Measurements from ENCODE around the gene TRIM14.

TRIM14 gene

GRCh38 chr9:98108531-98109031, 10.4 kb downstream of the TRIM14 start:
- Histone ChIP-seq H3K27me3 (ENCODE audit: insufficient read depth, low read length) (no peaks in the 10 kb centered on the region), H3K4me3 (ENCODE audit: low read depth, low read length) (no peak overlapping the region), H3K36me3 (ENCODE audit: insufficient read depth, low read length) (peaks cover 42% of the 10 kb centered on the region), H3K79me2 (ENCODE audit: control insufficient read depth, insufficient read depth, low read length, unreplicated experiment) (peaks cover 25% of the 10 kb centered on the region), H2AFZ (ENCODE audit: low read length, unreplicated experiment) (no peak overlapping the region), H3K4me1 (ENCODE audit: control insufficient read depth, insufficient read depth, low read length, unreplicated experiment) (no peaks in the 10 kb centered on the region), H3K27ac (ENCODE audit: low read depth, low read length) (no peak overlapping the region)

GRCh38 chr9:98107926-98108325, 11.1 kb downstream of the TRIM14 start:
- Histone ChIP-seq H3K4me3 (ENCODE audit: low read depth, low read length) (no peak overlapping the region), H3K4me1 (ENCODE audit: control insufficient read depth, insufficient read depth, low read length, unreplicated experiment) (no peaks in the 10 kb centered on the region), H3K36me3 (ENCODE audit: insufficient read depth, low read length) (peaks cover 42% of the 10 kb centered on the region), H3K27me3 (ENCODE audit: insufficient read depth, low read length) (no peaks in the 10 kb centered on the region), H2AFZ (ENCODE audit: low read length, unreplicated experiment) (no peak overlapping the region), H3K27ac (ENCODE audit: low read depth, low read length) (no peak overlapping the region), H3K79me2 (ENCODE audit: control insufficient read depth, insufficient read depth, low read length, unreplicated experiment) (peaks cover 23% of the 10 kb centered on the region)

DNA sequence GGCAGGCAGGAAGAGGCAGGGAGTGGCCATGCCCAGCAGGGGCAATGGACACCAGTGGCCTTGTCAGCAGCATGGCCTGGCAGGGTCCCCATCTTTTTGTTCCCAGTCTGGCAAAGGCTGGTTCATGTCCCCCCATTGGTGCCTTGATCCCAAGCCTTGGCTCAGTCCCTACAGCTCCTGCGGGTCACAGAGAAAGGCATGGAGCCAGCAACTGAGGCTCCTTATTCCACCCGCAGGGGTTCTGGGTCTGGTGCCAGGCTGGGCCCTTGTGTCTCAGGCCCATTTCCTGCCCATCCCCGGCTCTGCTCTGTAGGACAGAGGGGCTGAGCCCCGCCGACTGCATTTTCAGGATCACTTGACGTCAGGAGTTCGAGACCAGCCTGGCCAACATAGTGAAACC, 14.0 kb downstream of the TRIM14 start:
- Histone ChIP-seq H3K27ac (ENCODE audit: low read depth, low read length) (no peak overlapping the region), H3K4me3 (ENCODE audit: low read depth, low read length) (no peak overlapping the region), H3K27me3 (ENCODE audit: insufficient read depth, low read length) (no peaks in the 10 kb centered on the region), H3K79me2 (ENCODE audit: control insufficient read depth, insufficient read depth, low read length, unreplicated experiment) (peaks cover 25% of the 10 kb centered on the region), H2AFZ (ENCODE audit: low read length, unreplicated experiment) (no peak overlapping the region), H3K36me3 (ENCODE audit: insufficient read depth, low read length) (peaks cover 31% of the 10 kb centered on the region), H3K4me1 (ENCODE audit: control insufficient read depth, insufficient read depth, low read length, unreplicated experiment) (no peaks in the 10 kb centered on the region)

DNA sequence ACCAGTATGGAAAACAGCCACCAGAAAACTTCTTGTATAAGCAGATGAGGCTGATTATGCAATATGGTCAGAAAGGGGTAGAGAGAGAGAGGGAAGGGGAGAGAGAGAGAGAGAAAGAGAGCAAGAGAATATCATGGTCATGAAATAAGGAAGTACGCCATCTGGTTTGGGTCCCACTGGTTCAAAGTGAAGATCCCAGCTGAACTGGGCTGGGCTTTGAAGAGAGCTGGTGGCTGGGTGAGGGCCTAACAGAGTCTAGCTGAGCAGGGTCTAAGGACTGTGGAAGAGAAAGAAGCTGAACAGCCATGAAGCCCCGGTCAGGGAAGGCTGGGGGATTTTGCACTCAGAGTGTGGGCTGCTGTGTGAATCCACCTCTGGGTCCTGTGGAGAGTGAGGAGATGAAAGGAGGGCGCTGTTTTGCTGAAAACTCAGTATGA, 14.6 kb downstream of the TRIM14 start:
- Histone ChIP-seq H3K27ac (ENCODE audit: low read depth, low read length) (no peak overlapping the region), H3K4me3 (ENCODE audit: low read depth, low read length) (no peak overlapping the region), H3K4me1 (ENCODE audit: control insufficient read depth, insufficient read depth, low read length, unreplicated experiment) (no peaks in the 10 kb centered on the region), H2AFZ (ENCODE audit: low read length, unreplicated experiment) (no peak overlapping the region), H3K79me2 (ENCODE audit: control insufficient read depth, insufficient read depth, low read length, unreplicated experiment) (peaks cover 25% of the 10 kb centered on the region), H3K36me3 (ENCODE audit: insufficient read depth, low read length) (peaks cover 30% of the 10 kb centered on the region), H3K27me3 (ENCODE audit: insufficient read depth, low read length) (no peaks in the 10 kb centered on the region)

DNA sequence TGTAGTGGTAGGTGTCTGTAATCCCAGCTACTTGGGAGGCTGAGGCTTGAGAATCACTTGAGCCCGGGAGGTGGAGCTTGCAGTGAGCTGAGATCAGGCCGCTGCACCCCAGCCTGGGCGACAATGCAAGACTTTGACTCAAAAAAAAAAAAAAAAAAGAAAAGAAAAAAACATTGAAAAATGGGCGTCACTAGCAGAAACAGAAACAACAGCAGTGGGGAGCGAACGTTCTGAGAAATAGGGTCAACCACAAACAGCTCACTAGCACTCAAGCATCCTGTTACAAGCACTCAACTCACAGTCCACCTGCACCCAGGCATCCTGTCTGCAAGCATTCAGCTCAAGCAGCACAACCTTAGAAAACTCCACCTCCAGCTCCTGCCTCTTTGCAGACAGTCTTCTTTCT, 17.2 kb downstream of the TRIM14 start:
- peaks cover 27% of the 10 kb centered on the region for H3K79me2 ChIP-seq (ENCODE audit: control insufficient read depth, insufficient read depth, low read length, unreplicated experiment)
- no peaks in the 10 kb centered on the region for H3K27me3 ChIP-seq (ENCODE audit: insufficient read depth, low read length)
- H2AFZ ChIP-seq (ENCODE audit: low read length, unreplicated experiment) = no peak overlapping the region
- no peak overlapping the region for H3K27ac ChIP-seq (ENCODE audit: low read depth, low read length)
- no peak overlapping the region for H3K4me3 ChIP-seq (ENCODE audit: low read depth, low read length)
- H3K36me3 ChIP-seq (ENCODE audit: insufficient read depth, low read length) = peaks cover 25% of the 10 kb centered on the region
- H3K4me1 ChIP-seq (ENCODE audit: control insufficient read depth, insufficient read depth, low read length, unreplicated experiment) = no peaks in the 10 kb centered on the region

- Histone ChIP-seq H3K4me1 (ENCODE audit: control insufficient read depth, insufficient read depth, low read length, unreplicated experiment) (no peaks in the 10 kb centered on the region), H3K27ac (ENCODE audit: low read depth, low read length) (no peak overlapping the region), H2AFZ (ENCODE audit: low read length, unreplicated experiment) (no peak overlapping the region), H3K4me3 (ENCODE audit: low read depth, low read length) (no peak overlapping the region), H3K27me3 (ENCODE audit: insufficient read depth, low read length) (no peaks in the 10 kb centered on the region), H3K79me2 (ENCODE audit: control insufficient read depth, insufficient read depth, low read length, unreplicated experiment) (peaks cover 27% of the 10 kb centered on the region), H3K36me3 (ENCODE audit: insufficient read depth, low read length) (peaks cover 22% of the 10 kb centered on the region)
These were observed 17.6 kb downstream of the TRIM14 start for GRCh38 chr9:98101416-98101815.

GRCh38 chr9:98100456-98100855, 18.6 kb downstream of the TRIM14 start:
- Histone ChIP-seq H2AFZ (ENCODE audit: low read length, unreplicated experiment) (no peak overlapping the region), H3K79me2 (ENCODE audit: control insufficient read depth, insufficient read depth, low read length, unreplicated experiment) (peaks cover 19% of the 10 kb centered on the region), H3K4me1 (ENCODE audit: control insufficient read depth, insufficient read depth, low read length, unreplicated experiment) (no peaks in the 10 kb centered on the region), H3K27me3 (ENCODE audit: insufficient read depth, low read length) (no peaks in the 10 kb centered on the region), H3K27ac (ENCODE audit: low read depth, low read length) (no peak overlapping the region), H3K4me3 (ENCODE audit: low read depth, low read length) (no peak overlapping the region), H3K36me3 (ENCODE audit: insufficient read depth, low read length) (peaks cover 12% of the 10 kb centered on the region; the same call in 1 of the 2 replicates)

GRCh38 chr9:98099898-98100297, 19.1 kb downstream of the TRIM14 start:
- Histone ChIP-seq H2AFZ (ENCODE audit: low read length, unreplicated experiment) (no peak overlapping the region), H3K79me2 (ENCODE audit: control insufficient read depth, insufficient read depth, low read length, unreplicated experiment) (peaks cover 15% of the 10 kb centered on the region), H3K36me3 (ENCODE audit: insufficient read depth, low read length) (peaks cover 12% of the 10 kb centered on the region; the same call in 1 of the 2 replicates), H3K4me1 (ENCODE audit: control insufficient read depth, insufficient read depth, low read length, unreplicated experiment) (no peaks in the 10 kb centered on the region), H3K4me3 (ENCODE audit: low read depth, low read length) (no peak overlapping the region), H3K27ac (ENCODE audit: low read depth, low read length) (no peak overlapping the region), H3K27me3 (ENCODE audit: insufficient read depth, low read length) (no peaks in the 10 kb centered on the region)

DNA sequence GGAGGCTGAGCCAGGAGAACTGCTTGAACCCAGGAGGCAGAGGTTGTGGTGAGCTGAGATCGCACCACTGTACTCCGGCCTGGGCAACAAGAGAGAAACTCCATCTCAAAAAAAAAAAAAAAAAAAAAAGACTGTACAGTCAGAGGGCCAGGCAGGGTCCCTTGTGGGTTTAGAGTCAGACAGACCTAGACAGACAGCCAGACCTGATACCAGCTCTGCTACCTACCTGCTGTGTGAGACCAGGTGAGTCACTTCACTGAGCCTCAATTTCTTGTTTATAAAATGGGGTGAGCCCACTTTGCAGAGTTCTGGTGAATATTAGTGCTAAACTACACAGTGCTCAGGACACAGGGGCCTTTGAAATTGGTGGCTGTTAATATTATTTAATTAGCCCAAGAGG, 19.7 kb downstream of the TRIM14 start:
- H3K27me3 ChIP-seq (ENCODE audit: insufficient read depth, low read length) = no peaks in the 10 kb centered on the region
- no peak overlapping the region for H3K4me3 ChIP-seq (ENCODE audit: low read depth, low read length)
- H3K4me1 ChIP-seq (ENCODE audit: control insufficient read depth, insufficient read depth, low read length, unreplicated experiment) = no peaks in the 10 kb centered on the region
- no peak overlapping the region for H2AFZ ChIP-seq (ENCODE audit: low read length, unreplicated experiment)
- peaks cover 15% of the 10 kb centered on the region for H3K79me2 ChIP-seq (ENCODE audit: control insufficient read depth, insufficient read depth, low read length, unreplicated experiment)
- no peak overlapping the region for H3K27ac ChIP-seq (ENCODE audit: low read depth, low read length)
- peaks cover 12% of the 10 kb centered on the region; the same call in 1 of the 2 replicates for H3K36me3 ChIP-seq (ENCODE audit: insufficient read depth, low read length)

GRCh38 chr9:98097836-98098235, 21.2 kb downstream of the TRIM14 start:
- Histone ChIP-seq H3K27ac (ENCODE audit: low read depth, low read length) (no peak overlapping the region), H3K27me3 (ENCODE audit: insufficient read depth, low read length) (no peaks in the 10 kb centered on the region), H3K4me3 (ENCODE audit: low read depth, low read length) (no peak overlapping the region), H3K79me2 (ENCODE audit: control insufficient read depth, insufficient read depth, low read length, unreplicated experiment) (peaks cover 13% of the 10 kb centered on the region), H3K36me3 (ENCODE audit: insufficient read depth, low read length) (peaks cover 15% of the 10 kb centered on the region; the same call in 1 of the 2 replicates), H2AFZ (ENCODE audit: low read length, unreplicated experiment) (no peak overlapping the region), H3K4me1 (ENCODE audit: control insufficient read depth, insufficient read depth, low read length, unreplicated experiment) (no peaks in the 10 kb centered on the region)

DNA sequence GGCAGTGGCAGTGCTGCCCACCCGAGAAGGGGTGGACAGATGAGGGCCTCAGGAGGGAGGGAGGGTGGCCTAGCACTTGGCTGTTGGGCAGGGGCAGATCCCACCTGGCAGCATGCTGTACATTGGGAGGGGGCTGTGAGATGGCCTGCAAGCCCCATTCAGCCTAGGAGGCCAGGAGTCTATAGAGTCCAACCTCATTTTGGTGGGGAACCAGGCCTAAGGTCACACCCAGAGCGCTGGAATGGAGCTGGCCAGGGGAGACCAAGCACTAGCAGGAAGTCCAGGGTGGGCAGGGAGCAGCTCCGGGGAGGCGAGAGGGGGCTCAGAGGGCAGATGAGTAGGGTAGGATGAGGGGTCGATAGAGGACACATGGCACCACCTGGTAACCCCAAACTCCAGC, 22.9 kb downstream of the TRIM14 start:
- Histone ChIP-seq H3K79me2 (ENCODE audit: control insufficient read depth, insufficient read depth, low read length, unreplicated experiment) (peaks cover 6% of the 10 kb centered on the region), H2AFZ (ENCODE audit: low read length, unreplicated experiment) (no peak overlapping the region), H3K4me1 (ENCODE audit: control insufficient read depth, insufficient read depth, low read length, unreplicated experiment) (no peaks in the 10 kb centered on the region), H3K4me3 (ENCODE audit: low read depth, low read length) (no peak overlapping the region), H3K27me3 (ENCODE audit: insufficient read depth, low read length) (no peaks in the 10 kb centered on the region), H3K27ac (ENCODE audit: low read depth, low read length) (no peak overlapping the region), H3K36me3 (ENCODE audit: insufficient read depth, low read length) (peaks cover 15% of the 10 kb centered on the region; the same call in 1 of the 2 replicates)
